GM19395 (cell line): ENCODE data around the gene ORAI2.
"Not testable (repeated sequence)": the region's sequence is repeated elsewhere in the genome, so short reads cannot be mapped to it uniquely, and the experiment has no call there.

ENCODE experiments used
- ATAC-seq: cut with Tn5 transposase; IDR thresholded peaks from one replicate; pipeline ENCODE4 v1.9.1; 2021; ENCODE audit warnings: mild to moderate bottlenecking, moderate library complexity; ENCODE audit not compliant: unreplicated experiment

ORAI2 gene

DNA sequence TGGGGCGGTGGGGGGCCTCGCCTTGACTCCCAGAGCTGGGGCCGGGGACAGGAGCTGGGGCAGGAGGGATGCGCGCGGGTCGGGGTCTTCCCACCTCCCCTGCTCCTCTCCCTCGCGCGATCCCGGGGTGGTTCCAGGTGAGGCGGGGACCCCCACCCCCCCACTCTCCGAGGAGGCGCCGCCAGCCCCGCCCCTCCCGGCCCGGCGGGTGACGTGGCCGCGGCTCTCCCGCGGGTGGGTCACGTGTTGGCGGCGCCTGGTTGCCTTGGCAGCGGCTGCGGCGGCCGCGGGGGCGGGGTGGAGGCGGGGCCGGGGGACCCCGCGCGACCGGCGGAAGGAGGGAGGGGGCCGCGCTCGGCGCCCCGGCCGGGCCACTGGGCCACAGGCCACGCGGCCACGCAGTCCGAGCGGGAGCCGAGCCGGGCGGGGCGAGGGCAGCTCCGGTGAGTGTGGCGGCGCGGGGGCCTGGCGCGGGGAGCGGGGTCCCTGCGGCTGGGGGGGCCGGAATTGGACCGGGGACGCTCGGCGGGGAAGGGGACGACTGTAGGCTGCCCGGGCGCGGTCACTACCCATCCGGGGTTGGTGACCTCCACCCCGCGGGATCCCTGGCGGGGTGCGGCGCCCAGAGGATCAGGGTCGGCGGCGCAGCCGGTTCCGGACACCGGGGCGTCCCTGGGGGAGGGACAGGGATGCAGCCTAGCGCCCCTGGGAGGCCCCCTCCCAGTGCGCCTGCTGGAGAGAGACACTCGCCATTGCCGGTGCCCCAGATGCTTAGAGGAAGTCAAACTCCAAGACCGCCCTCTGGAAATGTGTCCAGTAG is at the start of gene ORAI2:
ORAI2 (plus strand) TSS at position 357 of the 820 bp plus-strand sequence. CDS start 5,382 bp downstream, outside the sequence.
- ATAC-seq = peak; percentile 58

DNA sequence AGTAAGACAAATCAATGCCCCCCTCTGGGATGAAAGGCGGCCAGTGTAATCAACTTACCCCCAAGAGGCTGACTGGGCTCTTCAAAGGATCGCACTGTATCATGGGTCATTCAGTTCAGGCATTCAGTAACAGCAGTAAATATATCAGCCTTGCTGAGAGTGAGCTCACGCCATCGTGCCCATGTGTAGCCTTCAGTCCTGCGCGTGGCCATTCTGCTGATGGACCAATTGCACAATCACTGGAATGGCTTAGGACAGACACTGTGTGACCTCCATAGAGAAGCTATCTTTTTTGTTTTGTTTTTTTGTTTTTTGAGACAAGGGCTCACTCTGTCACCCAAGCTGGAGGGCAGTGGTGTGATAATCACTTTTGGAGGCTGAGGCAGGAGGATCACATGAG is 46.3 kb upstream of the ORAI2 start:
- ATAC-seq = no peak

DNA sequence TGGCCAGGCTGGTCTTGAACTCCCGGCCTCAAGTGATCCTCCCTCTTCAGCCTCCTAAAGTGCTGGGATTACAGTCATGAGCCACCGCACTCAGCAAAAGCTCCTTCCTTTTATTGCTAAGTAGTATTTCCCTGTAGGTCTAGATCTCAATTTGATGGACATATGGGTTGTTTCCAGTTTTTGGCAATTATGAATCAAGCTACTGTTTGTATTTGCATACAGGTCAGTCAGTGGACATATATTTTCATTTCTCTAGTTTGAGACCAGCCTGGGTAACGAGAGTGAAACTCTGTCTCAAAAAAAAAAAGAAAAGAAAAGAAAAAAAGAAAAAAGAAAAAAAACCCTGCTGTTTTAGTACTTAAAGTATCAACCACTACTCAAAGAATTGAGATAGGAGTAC is 43.6 kb upstream of the ORAI2 start:
- no peak for ATAC-seq

DNA sequence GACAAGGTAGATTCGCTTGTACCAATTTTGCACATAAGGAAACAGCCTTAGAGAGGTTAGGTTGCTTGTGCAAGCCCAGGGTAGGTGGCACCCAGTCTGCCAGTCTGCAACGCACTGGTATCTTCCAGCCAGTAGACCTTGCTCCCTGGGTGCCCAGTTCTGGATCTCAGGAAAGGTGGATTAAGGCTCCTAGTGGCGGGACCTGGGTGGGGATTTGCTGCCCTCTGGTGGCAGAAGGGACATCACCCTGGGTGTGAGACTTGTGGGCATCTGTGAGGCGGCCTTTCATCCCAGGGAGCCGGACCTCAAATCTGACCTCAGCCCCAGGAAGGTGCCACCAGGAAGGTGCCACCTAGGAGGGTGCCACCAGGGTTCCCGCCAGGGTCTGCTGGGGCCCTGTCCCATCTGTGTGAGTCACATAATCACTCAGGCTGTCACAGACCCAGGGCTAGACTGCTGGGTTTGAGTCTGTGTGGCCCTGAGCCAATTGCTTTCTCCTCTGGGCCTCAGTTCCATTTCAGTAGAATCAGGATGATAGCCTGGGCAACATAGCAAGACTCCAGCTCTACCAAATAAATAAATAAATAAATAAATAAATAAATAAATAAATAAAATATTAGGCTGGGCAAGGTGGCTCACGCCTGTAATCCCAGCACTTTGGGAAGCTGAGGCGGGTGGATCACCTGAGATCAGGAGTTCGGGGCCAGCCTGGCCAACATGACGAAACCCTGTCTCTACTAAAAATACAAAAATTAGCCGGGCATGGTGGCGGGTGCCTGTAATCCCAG is 42.5 kb upstream of the ORAI2 start:
- ATAC-seq = no peak

DNA sequence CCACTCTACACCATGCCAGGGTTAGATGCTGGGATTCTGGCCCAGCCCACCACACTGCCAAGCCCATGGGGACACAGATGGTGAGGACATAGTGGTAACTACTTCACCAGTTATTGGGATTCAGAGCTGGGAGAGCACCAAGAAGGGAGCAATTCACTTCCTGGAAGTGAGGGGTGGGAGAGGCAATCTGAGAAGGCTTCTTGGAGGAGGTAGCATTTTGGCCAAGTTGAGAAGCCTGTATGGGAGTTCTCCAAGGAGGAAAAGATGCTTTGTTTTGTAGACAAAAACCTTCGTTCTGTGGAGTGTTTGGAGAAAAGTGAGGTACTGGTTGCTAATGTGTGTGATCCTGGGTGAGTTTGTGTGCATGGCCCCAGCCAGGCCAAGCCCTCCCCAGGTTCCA is 41.0 kb upstream of the ORAI2 start:
- ATAC-seq = no peak

DNA sequence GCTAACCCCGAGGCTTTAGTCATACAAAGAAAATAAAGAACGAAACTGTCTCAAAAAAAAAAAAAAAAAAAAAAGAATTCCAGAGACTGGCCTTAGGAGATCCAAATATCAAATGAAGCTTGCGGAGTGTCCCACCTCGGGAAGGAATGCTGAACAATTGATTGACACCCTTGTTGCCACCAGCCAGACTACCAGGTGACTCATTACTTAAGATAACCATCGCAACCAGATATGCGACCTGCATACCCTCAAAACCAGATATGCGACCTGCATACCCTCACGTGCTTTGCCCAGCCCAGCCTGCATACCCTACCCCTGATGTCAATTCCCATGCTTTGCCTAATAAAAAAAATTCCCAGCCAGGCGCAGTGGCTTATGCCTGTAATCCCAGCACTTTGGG is 39.9 kb upstream of the ORAI2 start:
- ATAC-seq = no peak

DNA sequence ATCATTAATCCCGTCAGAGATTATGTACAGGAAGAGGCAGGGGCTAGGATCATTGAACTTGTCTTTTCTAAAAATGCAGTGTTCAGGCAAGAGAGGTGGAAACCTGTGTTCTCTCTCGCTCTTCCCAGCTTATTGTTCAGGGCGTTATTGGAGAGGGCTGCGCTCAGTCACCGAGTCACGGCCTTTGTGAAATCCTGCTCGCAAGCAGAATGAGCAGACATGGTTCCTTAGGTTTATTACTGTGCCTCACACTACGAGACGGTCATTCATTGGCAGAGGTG is 37.8 kb upstream of the ORAI2 start:
- peak; percentile 3 for ATAC-seq

DNA sequence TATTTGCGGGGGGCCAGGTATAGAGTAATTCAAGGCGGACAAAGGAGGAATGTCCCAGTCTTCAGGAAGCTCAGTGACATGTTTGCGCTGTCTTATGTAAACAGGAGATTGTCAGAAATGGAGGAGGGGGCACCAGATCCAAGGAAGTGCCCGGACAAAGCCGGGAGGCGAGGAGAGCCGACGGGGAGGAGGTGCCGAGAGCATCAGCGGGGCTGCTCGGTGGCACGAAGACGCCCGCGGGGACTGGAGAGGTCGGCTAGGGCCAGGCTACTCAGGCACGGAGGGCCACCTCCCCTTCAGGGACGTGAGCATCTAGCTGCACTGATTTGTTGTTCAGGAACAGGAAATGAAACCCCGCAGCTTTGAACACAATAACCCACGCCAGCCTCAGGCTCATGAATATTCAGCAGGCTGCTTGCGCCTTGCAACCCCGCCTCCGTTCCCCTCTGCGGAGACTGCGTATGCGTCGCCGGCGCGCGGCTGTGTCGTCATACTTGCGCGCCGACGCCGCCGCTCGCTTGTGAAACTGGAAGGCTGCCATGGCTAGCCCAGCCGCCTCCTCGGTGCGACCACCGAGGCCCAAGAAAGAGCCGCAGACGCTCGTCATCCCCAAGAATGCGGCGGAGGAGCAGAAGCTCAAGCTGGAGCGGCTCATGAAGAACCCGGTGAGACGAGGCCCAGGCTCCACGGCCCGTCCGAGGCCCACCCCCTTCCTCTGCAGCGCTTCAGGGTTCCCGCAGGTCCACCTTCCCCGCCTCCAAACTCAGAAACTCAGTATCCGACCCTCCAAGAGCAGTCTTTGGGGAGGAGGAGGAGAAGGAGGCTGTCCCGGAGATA is 37.3 kb upstream of the ORAI2 start, which contains the start of gene PRKRIP1:
PRKRIP1 (plus strand) TSS at position 491 of the 837 bp plus-strand sequence; CDS start at position 540, 49 bp downstream.
- ATAC-seq = peak; percentile 99

DNA sequence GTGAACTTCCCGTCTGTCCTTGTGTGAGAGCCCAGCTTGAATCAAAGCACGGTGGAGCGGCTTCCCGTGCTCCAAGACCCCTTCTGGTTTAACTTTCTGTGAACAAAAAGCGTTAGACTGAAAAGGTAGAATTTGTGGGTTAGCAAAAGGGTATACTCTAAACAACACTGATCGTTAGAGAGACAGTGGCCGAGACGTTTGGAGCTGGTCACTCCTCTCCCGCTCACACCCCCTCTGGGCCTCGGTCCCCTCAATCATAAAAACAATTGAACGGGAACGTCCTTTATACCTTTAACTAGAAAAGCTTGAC is 36.7 kb upstream of the ORAI2 start:
- no peak for ATAC-seq

DNA sequence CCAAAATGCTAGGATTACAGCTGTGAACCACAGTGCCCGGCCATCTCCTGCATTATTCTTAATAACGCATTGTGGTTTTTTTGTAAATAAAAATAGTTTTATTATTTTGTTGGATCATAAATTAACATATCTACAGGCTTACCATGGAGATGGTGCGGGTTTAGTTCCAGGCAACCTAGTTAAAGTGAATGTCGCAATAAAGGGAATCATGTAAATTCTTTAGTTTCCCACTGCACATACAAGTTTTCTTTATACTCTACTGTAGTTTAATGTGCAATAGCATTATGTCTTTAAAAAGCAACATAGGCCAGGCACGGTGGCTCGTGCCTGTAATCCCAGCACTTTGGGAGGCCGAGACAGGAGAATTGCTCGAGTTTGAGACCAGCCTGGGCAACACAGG is 34.8 kb upstream of the ORAI2 start:
- no peak for ATAC-seq

DNA sequence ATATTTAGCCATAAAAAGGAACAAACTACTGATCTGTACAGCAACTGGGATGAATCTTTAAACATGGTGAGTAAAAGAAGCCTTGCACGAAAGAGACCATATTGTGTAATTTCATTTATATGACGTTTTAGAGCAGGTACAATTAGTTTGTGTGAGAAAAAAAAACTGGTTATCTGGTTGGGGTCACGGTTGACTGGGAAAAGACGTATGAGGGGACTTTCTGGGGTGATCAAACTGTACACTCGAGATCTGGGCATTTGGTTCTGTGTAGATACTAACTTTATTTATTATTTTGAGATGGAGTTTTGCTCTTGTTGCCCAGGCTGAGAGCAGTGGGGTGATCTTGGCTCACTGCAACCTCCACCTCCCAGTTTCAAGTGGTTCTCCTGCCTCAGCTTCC is 33.0 kb upstream of the ORAI2 start:
- no peak for ATAC-seq

DNA sequence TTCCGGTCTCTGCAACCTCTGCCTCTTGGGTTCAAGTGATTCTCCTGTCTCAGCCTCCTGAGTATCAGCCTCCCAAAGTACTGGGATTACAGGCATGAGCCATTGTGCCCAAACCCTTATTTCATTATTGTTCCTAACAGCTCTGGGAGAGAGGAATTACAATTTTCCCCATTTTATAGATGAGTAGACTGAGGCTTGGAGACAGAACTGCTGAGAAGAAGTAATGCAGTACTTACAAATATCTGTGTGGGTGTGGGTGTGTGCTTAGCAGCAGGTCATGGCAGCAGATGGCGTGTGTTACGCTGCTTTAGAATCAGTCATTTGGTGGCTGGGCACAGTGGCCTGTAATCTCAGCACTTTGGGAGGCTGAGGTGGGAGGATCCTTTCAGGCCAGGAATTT is 29.8 kb upstream of the ORAI2 start:
- no peak for ATAC-seq

DNA sequence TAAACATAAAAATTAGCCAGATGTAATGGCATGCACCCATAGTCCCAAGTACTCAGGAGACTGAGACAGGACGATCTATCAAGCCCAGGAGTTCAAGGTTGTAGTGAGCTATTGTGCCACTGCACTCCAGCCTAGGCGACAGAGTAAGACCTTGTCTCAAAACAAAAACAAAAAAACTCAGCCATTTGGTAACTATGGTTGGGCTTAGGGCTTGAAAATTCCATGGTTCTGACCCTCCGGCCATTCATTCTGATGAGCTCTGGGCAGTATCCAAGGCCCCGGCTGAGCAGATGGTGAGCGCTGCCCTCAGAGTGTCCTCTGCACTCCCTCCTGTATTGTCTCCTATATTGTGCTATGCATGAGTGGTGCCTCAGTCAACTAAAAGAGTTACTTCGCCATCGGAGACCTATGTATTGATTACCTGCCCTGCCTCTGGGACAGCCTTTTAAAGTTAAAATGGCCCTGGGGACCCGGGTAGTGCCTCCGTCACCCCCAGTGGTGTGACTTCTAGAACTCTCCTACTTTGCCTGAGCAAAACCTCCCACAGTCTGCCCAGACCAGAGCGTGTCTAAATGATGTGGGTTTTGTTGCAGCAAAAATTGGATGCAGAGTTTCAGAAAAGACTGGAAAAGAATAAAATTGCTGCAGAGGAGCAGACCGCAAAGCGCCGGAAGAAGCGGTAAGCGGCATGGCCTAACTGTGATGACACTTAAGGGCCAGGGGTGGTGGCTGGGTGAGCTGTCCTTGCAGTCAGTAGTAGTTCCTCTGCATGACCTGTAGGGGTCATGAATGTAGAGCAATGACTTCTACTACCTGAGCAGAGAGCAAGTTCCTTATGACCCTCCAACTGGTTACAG is 29.1 kb upstream of the ORAI2 start:
- ATAC-seq = peak; percentile 75

DNA sequence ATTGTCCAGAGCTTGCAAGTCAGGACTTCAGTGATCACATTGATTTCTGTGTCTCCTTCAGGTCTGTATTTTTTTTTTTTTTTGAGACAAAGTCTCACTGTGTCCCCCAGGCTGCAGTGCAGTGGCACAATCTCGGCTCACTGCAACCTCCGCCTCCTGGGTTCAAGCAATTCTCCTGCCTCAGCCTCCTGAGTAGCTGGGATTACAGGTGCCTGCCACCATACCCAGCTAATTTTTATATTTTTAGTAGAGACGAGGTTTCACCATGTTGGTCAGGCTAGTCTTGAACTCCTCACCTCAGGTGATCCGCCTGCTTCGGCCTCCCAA is 28.6 kb upstream of the ORAI2 start:
- ATAC-seq = not testable (repeated sequence)

DNA sequence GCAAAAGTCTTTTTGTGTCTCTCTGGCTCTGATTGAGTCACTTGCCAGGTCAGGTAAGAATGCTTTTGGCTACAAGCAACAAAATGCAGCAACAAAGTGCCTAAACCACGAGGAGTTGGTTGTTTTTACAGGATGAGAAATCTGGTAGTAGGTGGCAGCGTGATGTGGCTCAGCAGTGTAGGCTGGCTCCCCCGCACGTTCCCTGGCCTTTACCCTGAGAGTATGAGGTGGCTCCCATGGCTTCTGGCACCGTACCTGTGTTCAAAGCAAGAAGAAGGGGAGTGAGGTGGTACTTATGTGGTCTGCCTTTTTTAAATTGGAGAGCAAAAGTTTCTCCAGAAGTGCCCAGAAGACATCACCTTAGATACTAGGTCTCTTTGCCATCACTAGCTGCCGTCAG is 25.5 kb upstream of the ORAI2 start:
- peak; percentile 20 for ATAC-seq

DNA sequence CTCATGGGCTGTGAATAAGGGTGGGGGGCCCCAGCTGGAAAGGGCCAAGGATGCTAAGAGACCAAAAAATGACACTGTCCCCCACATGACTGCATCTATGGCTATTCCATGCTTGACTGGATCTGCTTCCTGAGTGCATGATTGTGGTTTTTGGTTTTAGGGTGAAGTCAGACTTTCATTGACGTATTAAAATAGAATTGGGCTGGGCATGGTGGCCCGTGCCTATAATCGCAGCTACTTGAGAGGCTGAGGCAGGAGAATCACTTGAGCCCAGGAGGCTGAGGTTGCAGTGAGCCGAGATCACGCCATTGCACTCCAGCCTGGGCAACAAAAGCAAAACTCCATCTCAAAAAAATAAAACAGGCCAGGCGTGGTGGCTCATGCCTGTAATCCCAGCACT is 24.8 kb upstream of the ORAI2 start:
- ATAC-seq = peak; percentile 77

DNA sequence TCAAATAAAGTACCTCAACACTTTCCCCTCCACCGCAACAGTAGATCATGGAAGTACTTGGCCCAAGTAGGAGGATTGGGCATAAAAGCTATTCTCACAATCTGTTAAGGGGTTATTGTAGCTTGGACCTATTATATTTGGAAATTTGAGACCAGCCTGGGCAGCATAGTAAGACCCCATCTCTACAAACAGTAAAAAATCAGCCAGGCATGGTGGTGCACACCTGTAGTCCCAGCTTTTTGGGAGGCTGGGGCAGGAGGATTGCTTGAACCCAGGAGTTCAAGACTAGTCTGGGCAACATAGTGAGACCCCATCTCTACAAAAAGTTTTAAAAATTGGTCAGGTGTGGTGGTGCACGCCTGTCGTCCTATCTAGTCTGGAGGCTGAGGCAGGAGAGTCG is 24.0 kb upstream of the ORAI2 start:
- ATAC-seq = no peak

DNA sequence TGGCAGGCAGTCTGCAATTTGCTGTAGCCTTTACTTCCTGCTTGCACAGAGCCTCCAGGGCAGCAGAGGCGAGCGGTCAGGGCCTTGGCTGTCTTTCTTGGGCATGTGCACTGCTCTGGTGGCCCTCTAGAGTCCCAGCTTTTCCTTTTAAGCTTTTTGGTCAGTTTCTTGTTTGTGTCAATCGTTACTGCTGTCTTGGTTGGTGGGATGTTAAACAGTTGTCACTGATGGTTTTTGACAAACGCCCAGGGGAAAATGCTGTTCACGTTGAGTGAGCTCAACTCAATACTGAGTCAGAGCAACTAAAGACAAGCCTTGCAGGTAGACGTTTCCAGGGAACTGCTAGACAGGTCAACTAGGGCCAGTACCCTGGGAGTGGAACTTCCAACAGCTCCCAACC is 23.3 kb upstream of the ORAI2 start:
- no peak for ATAC-seq

DNA sequence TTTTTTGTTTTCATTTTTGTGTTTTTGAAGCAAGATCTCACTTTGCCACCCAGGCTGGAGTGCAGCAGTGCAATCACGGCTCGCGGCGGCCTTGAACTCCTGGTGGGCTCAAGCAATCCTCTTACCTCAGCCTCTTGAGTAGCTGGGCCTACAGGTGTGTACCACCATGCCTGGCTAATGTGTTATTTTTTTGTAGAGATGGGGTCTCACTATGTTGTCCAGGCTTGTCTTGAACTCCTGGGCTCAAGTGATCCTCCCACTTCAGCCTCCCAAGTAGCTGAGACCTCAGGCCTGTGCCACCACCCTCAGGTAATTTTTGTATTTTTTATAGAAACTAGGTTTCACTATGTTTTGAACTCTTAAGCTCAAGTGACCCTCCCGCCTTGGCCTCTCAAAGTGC is 22.5 kb upstream of the ORAI2 start:
- no peak for ATAC-seq

DNA sequence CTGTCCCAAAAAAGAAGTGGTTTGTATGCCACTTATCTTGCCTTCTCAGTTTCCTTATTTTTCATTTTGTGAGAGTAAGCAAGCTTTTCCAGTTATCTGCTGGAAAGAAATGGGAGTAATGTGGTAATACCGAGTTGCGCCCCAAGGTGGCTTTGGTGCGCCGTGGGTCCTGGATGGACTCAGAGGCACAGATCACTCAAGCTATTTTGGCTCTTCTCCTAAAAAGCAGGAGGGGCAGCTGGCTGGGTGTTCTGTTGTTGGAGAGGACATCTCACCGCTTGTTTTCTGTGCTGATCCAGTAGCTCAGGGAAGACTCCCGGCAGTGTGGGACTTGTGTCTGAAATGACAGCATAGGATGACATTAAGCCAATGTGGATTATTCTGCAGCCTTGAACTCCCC is 20.8 kb upstream of the ORAI2 start:
- no peak for ATAC-seq

DNA sequence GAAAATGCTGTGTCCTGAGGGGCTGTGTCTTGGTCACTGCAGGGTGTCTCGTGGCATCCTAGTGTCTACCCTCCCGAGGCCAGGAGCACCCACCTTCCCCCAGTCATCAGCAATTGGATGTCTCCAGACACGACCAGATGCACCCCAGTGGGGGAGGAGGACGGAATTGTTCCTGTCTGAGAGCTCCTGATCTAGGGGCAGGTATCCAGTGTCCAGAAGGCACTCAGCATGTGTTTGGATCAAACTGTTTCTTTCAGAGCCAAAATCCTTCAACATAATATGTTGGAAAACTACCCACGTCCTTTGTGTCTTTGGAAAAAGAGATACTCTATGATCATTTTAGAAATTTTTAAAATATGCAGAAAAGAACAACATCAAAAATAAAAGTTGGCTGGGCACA is 20.3 kb upstream of the ORAI2 start:
- ATAC-seq = no peak
